HL-60 (cell line): Measurements from ENCODE around the gene MACO1.
"Not testable (repeated sequence)": the region's sequence is repeated elsewhere in the genome, so short reads cannot be mapped to it uniquely, and the experiment has no call there.

Experiments used
- TF ChIP-seq, protein P1 (sequence below): IDR thresholded peaks from one replicate; pipeline ENCODE4 v1.5.1; 2011; ENCODE audit warnings: low read length, control low read depth, inconsistent platforms; ENCODE audit not compliant: insufficient read depth
- TF ChIP-seq, protein P2 (sequence below): IDR thresholded peaks from 2 replicates; pipeline ENCODE4 v1.6.1; 2012; ENCODE audit warnings: low read depth; ENCODE audit not compliant: insufficient replicate concordance

DNA sequence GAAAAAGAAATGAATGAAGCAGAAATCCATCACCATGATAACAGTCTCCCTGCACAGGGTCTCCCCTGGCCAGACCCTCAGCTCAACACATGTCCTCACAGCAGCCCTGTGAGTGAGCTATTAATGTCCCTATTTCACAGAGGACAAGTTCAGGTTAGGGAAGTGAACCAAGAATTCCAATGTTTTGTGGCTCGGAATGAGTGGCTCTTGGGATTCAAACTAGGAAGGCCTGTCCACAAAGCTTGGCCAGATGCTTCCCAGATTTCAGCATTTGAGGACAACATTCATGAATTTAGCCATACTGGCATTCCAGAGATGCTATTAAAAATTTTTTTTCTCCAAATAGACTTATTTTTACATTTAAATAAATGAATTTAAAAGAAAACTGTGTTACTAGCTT lies 48.2 kb upstream of the MACO1 start:
- TF ChIP-seq, protein P1, sequence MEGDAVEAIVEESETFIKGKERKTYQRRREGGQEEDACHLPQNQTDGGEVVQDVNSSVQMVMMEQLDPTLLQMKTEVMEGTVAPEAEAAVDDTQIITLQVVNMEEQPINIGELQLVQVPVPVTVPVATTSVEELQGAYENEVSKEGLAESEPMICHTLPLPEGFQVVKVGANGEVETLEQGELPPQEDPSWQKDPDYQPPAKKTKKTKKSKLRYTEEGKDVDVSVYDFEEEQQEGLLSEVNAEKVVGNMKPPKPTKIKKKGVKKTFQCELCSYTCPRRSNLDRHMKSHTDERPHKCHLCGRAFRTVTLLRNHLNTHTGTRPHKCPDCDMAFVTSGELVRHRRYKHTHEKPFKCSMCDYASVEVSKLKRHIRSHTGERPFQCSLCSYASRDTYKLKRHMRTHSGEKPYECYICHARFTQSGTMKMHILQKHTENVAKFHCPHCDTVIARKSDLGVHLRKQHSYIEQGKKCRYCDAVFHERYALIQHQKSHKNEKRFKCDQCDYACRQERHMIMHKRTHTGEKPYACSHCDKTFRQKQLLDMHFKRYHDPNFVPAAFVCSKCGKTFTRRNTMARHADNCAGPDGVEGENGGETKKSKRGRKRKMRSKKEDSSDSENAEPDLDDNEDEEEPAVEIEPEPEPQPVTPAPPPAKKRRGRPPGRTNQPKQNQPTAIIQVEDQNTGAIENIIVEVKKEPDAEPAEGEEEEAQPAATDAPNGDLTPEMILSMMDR, result not testable (repeated sequence)
- TF ChIP-seq, protein P2, sequence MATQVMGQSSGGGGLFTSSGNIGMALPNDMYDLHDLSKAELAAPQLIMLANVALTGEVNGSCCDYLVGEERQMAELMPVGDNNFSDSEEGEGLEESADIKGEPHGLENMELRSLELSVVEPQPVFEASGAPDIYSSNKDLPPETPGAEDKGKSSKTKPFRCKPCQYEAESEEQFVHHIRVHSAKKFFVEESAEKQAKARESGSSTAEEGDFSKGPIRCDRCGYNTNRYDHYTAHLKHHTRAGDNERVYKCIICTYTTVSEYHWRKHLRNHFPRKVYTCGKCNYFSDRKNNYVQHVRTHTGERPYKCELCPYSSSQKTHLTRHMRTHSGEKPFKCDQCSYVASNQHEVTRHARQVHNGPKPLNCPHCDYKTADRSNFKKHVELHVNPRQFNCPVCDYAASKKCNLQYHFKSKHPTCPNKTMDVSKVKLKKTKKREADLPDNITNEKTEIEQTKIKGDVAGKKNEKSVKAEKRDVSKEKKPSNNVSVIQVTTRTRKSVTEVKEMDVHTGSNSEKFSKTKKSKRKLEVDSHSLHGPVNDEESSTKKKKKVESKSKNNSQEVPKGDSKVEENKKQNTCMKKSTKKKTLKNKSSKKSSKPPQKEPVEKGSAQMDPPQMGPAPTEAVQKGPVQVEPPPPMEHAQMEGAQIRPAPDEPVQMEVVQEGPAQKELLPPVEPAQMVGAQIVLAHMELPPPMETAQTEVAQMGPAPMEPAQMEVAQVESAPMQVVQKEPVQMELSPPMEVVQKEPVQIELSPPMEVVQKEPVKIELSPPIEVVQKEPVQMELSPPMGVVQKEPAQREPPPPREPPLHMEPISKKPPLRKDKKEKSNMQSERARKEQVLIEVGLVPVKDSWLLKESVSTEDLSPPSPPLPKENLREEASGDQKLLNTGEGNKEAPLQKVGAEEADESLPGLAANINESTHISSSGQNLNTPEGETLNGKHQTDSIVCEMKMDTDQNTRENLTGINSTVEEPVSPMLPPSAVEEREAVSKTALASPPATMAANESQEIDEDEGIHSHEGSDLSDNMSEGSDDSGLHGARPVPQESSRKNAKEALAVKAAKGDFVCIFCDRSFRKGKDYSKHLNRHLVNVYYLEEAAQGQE, result not testable (repeated sequence)
